Colon (tissue), 2 donors: ENCODE results near the gene ELMOD3.
"Not testable (repeated sequence)": the region's sequence is repeated elsewhere in the genome, so short reads cannot be mapped to it uniquely, and the experiment has no call there.

ENCODE experiments used
- FAIRE-seq: peaks from 2 replicates; lab custom pipeline; 2012; peaks lifted over from hg19 to GRCh38; lab: Jason Lieb, UNC
- donor health status: control.
- donor health status: control.

ELMOD3 gene

GRCh38 chr2:85427300-85427835, 72.8 kb downstream of the ELMOD3 start:
- no peak for FAIRE-seq

- FAIRE-seq, result no peak
These were observed 73.8 kb downstream of the ELMOD3 start for GRCh38 chr2:85428343-85428881.

GRCh38 chr2:85429213-85429923, 74.8 kb downstream of the ELMOD3 start:
- FAIRE-seq, result no peak

- no peak for FAIRE-seq
These were observed 75.3 kb downstream of the ELMOD3 start for GRCh38 chr2:85429924-85430289.

- FAIRE-seq, result no peak
These were observed 76.4 kb downstream of the ELMOD3 start for GRCh38 chr2:85430752-85431569.

GRCh38 chr2:85431570-85432205, 77.1 kb downstream of the ELMOD3 start:
- FAIRE-seq, result no peak

- no peak for FAIRE-seq
These were observed 79.0 kb downstream of the ELMOD3 start for GRCh38 chr2:85433511-85434089.

GRCh38 chr2:85434696-85435095, 80.1 kb downstream of the ELMOD3 start:
- FAIRE-seq, result no peak

- no peak for FAIRE-seq
These were observed 80.8 kb downstream of the ELMOD3 start for GRCh38 chr2:85435220-85435958.

- FAIRE-seq, result no peak
These were observed 81.6 kb downstream of the ELMOD3 start for GRCh38 chr2:85435981-85436835.

- FAIRE-seq, result no peak
These were observed 82.4 kb downstream of the ELMOD3 start for GRCh38 chr2:85436836-85437487.

GRCh38 chr2:85437488-85438200, 83.1 kb downstream of the ELMOD3 start:
- FAIRE-seq, result no peak

GRCh38 chr2:85438201-85439024, 83.8 kb downstream of the ELMOD3 start:
- FAIRE-seq, result no peak

- FAIRE-seq, result no peak
These were observed 84.5 kb downstream of the ELMOD3 start for GRCh38 chr2:85439025-85439472.

GRCh38 chr2:85439569-85439968, 85.0 kb downstream of the ELMOD3 start:
- FAIRE-seq, result not testable (repeated sequence)

GRCh38 chr2:85439986-85440385, 85.4 kb downstream of the ELMOD3 start:
- no peak for FAIRE-seq

- no peak for FAIRE-seq
These were observed 86.2 kb downstream of the ELMOD3 start for GRCh38 chr2:85440729-85441128.
